ENCODE measurements around the gene KRT3. TPM values are rescaled to one million over a fixed set of nuclear protein-coding genes. Genes with fewer than 3 reads are reported as not detected.
A peak's percentile ranks its signal among the peaks of the same experiment; 100 is the strongest.

KRT3 gene
- total RNA-seq, 5 donors from 2014 or later (not counting 1 experiment from before 2014, with no cell fraction given) = not detected

DNA sequence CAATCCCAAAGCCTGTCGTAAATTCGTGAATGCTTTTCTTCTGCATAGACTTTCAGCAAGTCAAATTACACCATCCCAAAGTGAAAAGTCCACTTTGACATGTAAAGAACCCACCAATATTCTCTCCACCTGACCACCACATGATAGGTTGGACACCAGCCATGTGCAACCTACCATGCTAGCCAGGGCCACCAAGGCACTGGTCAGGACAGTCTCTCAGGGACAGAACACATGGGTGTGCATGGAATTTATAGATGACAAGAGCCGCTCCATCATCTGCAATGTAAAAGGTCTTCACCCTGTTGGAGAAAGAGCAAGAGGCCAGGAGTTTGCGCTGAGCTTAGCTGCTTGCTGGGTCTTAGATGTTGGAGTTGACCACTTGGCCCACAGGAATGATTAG, 13.4 kb downstream of the KRT3 start:
- H3K27me3 Mint-ChIP-seq = peaks cover 18% of the 10 kb centered on the region in 2 donors
- H3K36me3 ChIP-seq (ENCODE audit: control insufficient read depth in 2 of 2, extremely low read depth in 1 of 2, insufficient read depth in 1 of 2, low read length in 1 of 2) = no peaks in the 10 kb centered on the region
- CTCF ChIA-PET = no interaction called here
- POLR2A ChIA-PET = interaction anchor here in 1 of 2 donors (0.7 kb wide), 1 partner anchor 149 kb away, joined by 8 read pairs; no protein-coding TSS in a partner anchor
- H3K36me3 Mint-ChIP-seq = no peaks in the 10 kb centered on the region
- H3K27me3 ChIP-seq (replicated peaks in 1 of 2; ENCODE audit: control insufficient read depth in 2 of 2, extremely low read depth in 1 of 2, insufficient read depth in 2 of 2, low read length in 1 of 2) = peaks cover 4 to 17% of the 10 kb centered on the region in 2 experiments
- H3K4me3 ChIP-seq (ENCODE audit: control insufficient read depth in 1 of 2, extremely low read depth in 1 of 2, low read length in 1 of 2) = no peak overlapping the region
- H3K4me3 Mint-ChIP-seq = no peak overlapping the region
- peak in 1 of 35 experiments; percentile 7 for DNase-seq
- H3K9me3 ChIP-seq = no peaks in the 10 kb centered on the region
- no peak overlapping the region for H3K27ac ChIP-seq (ENCODE audit: low read length)
- H3K4me1 ChIP-seq (ENCODE audit: control insufficient read depth in 1 of 2, extremely low read depth in 1 of 2, insufficient read depth in 2 of 2, low read length in 2 of 2) = no peaks in the 10 kb centered on the region
- 89% methylated on average over 3 of the region's 4 CpGs for WGBS (ENCODE audit: insufficient coverage)
- H3K27ac Mint-ChIP-seq = no peak overlapping the region
- ATAC-seq (replicated peaks in 1 of 4) = no peak
- no peaks in the 10 kb centered on the region for H3K4me1 Mint-ChIP-seq
- no peaks in the 10 kb centered on the region for H3K9me3 Mint-ChIP-seq

DNA sequence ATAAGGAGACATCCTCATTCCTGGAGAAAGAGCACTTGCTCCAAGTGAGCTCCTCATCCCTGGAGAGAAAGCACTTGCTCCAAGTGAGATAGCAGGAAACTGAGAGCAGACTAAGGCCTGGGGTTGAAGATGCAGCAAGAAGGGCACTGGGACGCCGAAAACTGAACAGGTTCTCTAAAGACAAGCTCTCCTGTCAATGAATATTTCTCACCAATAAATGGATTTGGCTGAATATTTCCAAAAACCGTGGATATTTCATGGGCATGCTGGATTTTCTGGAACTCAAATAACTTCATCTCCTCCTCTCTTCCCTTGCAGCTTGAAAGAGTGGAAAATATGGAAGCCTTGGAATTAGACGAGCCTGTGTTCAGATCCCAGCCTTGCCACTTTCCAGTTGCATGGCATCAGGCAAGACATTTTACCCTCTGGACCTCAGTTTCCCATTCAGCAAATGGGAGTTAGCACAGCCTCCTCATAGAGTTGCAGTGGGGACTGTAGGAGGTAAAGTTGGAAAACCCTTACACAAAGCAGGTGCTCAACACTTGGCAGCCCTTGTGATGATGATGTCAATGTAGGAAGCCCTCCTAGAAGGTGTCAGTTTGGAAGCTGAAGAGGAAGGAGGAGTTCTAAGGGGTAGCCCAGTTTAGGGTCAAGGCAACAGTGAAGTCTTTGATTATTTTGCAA, 14.4 kb downstream of the KRT3 start:
- Histone ChIP-seq H3K36me3 (ENCODE audit: control insufficient read depth in 2 of 2, extremely low read depth in 1 of 2, insufficient read depth in 1 of 2, low read length in 1 of 2) (no peaks in the 10 kb centered on the region), H3K4me1 (ENCODE audit: control insufficient read depth in 1 of 2, extremely low read depth in 1 of 2, insufficient read depth in 2 of 2, low read length in 2 of 2) (no peaks in the 10 kb centered on the region), H3K27me3 (replicated peaks in 1 of 2; ENCODE audit: control insufficient read depth in 2 of 2, extremely low read depth in 1 of 2, insufficient read depth in 2 of 2, low read length in 1 of 2) (peaks cover 4 to 20% of the 10 kb centered on the region in 2 experiments), H3K27ac (ENCODE audit: low read length) (no peak overlapping the region), H3K9me3 (no peaks in the 10 kb centered on the region), H3K4me3 (ENCODE audit: control insufficient read depth in 1 of 2, extremely low read depth in 1 of 2, low read length in 1 of 2) (no peak overlapping the region)
- DNase-seq (no peak), ATAC-seq (replicated peaks in 1 of 4) (no peak)
- Mint-ChIP-seq H3K9me3 (no peaks in the 10 kb centered on the region), H3K27ac (no peak overlapping the region), H3K36me3 (no peaks in the 10 kb centered on the region), H3K4me3 (no peak overlapping the region), H3K4me1 (no peaks in the 10 kb centered on the region), H3K27me3 (peaks cover 18% of the 10 kb centered on the region in 2 donors)
- CTCF ChIA-PET = no interaction called here
- no CpG with 5 or more reads among the region's 4 CpGs for WGBS (ENCODE audit: insufficient coverage)
- POLR2A ChIA-PET = interaction anchor here in 1 of 2 donors (0.5 kb wide), 1 partner anchor 24 kb away, joined by 3 read pairs; no protein-coding TSS in a partner anchor

GRCh38 chr12:52779914-52780313, 16.0 kb downstream of the KRT3 start:
- WGBS (ENCODE audit: insufficient coverage) = 96% methylated on average over 5 of the region's 6 CpGs
- ChIA-PET CTCF (no interaction called here), POLR2A (no interaction called here)
- ATAC-seq (replicated peaks in 1 of 4) = no peak
- no peak for DNase-seq
- H3K27ac Mint-ChIP-seq = no peak overlapping the region
- no peak overlapping the region for H3K4me3 Mint-ChIP-seq
- H3K4me1 Mint-ChIP-seq = no peaks in the 10 kb centered on the region
- no peaks in the 10 kb centered on the region for H3K4me1 ChIP-seq (ENCODE audit: control insufficient read depth in 1 of 2, extremely low read depth in 1 of 2, insufficient read depth in 2 of 2, low read length in 2 of 2)
- H3K27me3 Mint-ChIP-seq = peaks cover 15 to 18% of the 10 kb centered on the region in 2 donors
- H3K27me3 ChIP-seq (replicated peaks in 1 of 2; ENCODE audit: control insufficient read depth in 2 of 2, extremely low read depth in 1 of 2, insufficient read depth in 2 of 2, low read length in 1 of 2) = peaks cover 4 to 22% of the 10 kb centered on the region in 2 experiments
- H3K4me3 ChIP-seq (ENCODE audit: control insufficient read depth in 1 of 2, extremely low read depth in 1 of 2, low read length in 1 of 2) = no peak overlapping the region
- no peaks in the 10 kb centered on the region for H3K36me3 ChIP-seq (ENCODE audit: control insufficient read depth in 2 of 2, extremely low read depth in 1 of 2, insufficient read depth in 1 of 2, low read length in 1 of 2)
- no peaks in the 10 kb centered on the region for H3K36me3 Mint-ChIP-seq
- no peaks in the 10 kb centered on the region for H3K9me3 Mint-ChIP-seq
- no peaks in the 10 kb centered on the region for H3K9me3 ChIP-seq
- H3K27ac ChIP-seq (ENCODE audit: low read length) = no peak overlapping the region

GRCh38 chr12:52778833-52779232, 17.1 kb downstream of the KRT3 start:
- no peaks in the 10 kb centered on the region for H3K9me3 ChIP-seq
- ATAC-seq (replicated peaks in 1 of 4) (no peak), DNase-seq (no peak)
- Mint-ChIP-seq H3K9me3 (no peaks in the 10 kb centered on the region), H3K27me3 (peaks cover 9 to 16% of the 10 kb centered on the region in 2 donors), H3K4me3 (no peak overlapping the region), H3K36me3 (no peaks in the 10 kb centered on the region), H3K27ac (no peak overlapping the region), H3K4me1 (no peaks in the 10 kb centered on the region)
- POLR2A ChIA-PET = interaction anchor here in 1 of 2 donors (0.5 kb wide), 1 partner anchor 734 kb away, joined by 4 read pairs; no protein-coding TSS in a partner anchor
- H3K4me1 ChIP-seq (ENCODE audit: control insufficient read depth in 1 of 2, extremely low read depth in 1 of 2, insufficient read depth in 2 of 2, low read length in 2 of 2) = no peaks in the 10 kb centered on the region
- CTCF ChIA-PET = interaction anchor here in 1 of 2 donors (0.5 kb wide), 1 partner anchor 158 kb away, joined by 11 read pairs; no protein-coding TSS in a partner anchor
- H3K27ac ChIP-seq (ENCODE audit: low read length) = no peak overlapping the region
- peaks cover 4 to 18% of the 10 kb centered on the region in 2 experiments for H3K27me3 ChIP-seq (replicated peaks in 1 of 2; ENCODE audit: control insufficient read depth in 2 of 2, extremely low read depth in 1 of 2, insufficient read depth in 2 of 2, low read length in 1 of 2)
- WGBS (ENCODE audit: insufficient coverage) = 100% methylated on average over 1 of the region's 2 CpGs
- no peak overlapping the region for H3K4me3 ChIP-seq (ENCODE audit: control insufficient read depth in 1 of 2, extremely low read depth in 1 of 2, low read length in 1 of 2)
- H3K36me3 ChIP-seq (ENCODE audit: control insufficient read depth in 2 of 2, extremely low read depth in 1 of 2, insufficient read depth in 1 of 2, low read length in 1 of 2) = no peaks in the 10 kb centered on the region

- ChIA-PET CTCF (no interaction called here), POLR2A (interaction anchor here in 1 of 2 donors (0.7 kb wide), 1 partner anchor 183 kb away, joined by 3 read pairs; no protein-coding TSS in a partner anchor)
- H3K36me3 Mint-ChIP-seq = no peaks in the 10 kb centered on the region
- WGBS (ENCODE audit: insufficient coverage) = 67% methylated on average over 1 of the region's 4 CpGs
- peaks cover 4 to 18% of the 10 kb centered on the region in 2 experiments for H3K27me3 ChIP-seq (replicated peaks in 1 of 2; ENCODE audit: control insufficient read depth in 2 of 2, extremely low read depth in 1 of 2, insufficient read depth in 2 of 2, low read length in 1 of 2)
- ATAC-seq (replicated peaks in 1 of 4) (no peak), DNase-seq (no peak)
- H3K27ac Mint-ChIP-seq = no peak overlapping the region
- H3K4me1 Mint-ChIP-seq = no peaks in the 10 kb centered on the region
- no peaks in the 10 kb centered on the region for H3K36me3 ChIP-seq (ENCODE audit: control insufficient read depth in 2 of 2, extremely low read depth in 1 of 2, insufficient read depth in 1 of 2, low read length in 1 of 2)
- no peaks in the 10 kb centered on the region for H3K9me3 Mint-ChIP-seq
- H3K4me1 ChIP-seq (ENCODE audit: control insufficient read depth in 1 of 2, extremely low read depth in 1 of 2, insufficient read depth in 2 of 2, low read length in 2 of 2) = no peaks in the 10 kb centered on the region
- no peak overlapping the region for H3K4me3 ChIP-seq (ENCODE audit: control insufficient read depth in 1 of 2, extremely low read depth in 1 of 2, low read length in 1 of 2)
- no peaks in the 10 kb centered on the region for H3K9me3 ChIP-seq
- H3K27me3 Mint-ChIP-seq = peaks cover 5 to 11% of the 10 kb centered on the region in 2 donors
- H3K27ac ChIP-seq (ENCODE audit: low read length) = no peak overlapping the region
- H3K4me3 Mint-ChIP-seq = no peak overlapping the region
Observed at GRCh38 chr12:52777566-52777965, 18.4 kb downstream of the KRT3 start.

DNA sequence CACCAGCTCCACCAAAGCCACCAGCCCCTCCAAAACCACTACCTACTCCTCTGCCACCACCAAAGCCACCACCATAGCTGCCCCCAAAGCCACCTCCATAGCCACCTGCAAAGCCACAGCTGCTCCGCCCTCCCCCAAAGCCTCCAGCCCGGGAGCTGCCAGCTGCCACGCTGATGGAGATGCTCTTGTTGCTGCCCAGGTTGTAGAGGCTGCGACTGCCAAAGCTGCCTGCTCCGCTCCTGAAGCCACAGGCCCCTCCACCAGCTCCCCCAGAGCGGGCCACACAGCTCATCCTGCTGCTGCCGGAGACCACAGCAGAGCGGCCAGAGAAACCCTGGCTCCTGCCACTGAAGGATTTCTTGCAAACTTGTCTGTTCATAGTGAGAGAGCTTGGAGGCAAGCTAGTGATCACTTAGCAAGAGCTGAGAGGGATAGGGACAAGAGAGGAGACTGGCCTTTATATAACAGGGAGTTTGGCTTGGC, 19.0 kb downstream of the KRT3 start, which contains the start of gene KRT76:
Gene KRT76, minus strand, starts transcription at position 433 of the 483 bp plus-strand sequence. Its CDS starts 54 bp downstream, at position 379.
- H3K27ac Mint-ChIP-seq = no peak within 1 kb of the TSS
- WGBS (ENCODE audit: insufficient coverage) = 80% methylated on average over 6 of the region's 8 CpGs
- peaks cover 5 to 8% of the 10 kb centered on the region in 2 donors for H3K27me3 Mint-ChIP-seq
- ChIA-PET POLR2A (no interaction called here), CTCF (no interaction called here)
- no peaks in the 10 kb centered on the region for H3K4me1 Mint-ChIP-seq
- DNase-seq = no peak
- H3K27ac ChIP-seq (ENCODE audit: low read length) = no peak within 1 kb of the TSS
- ATAC-seq (replicated peaks in 1 of 4) = no peak
- H3K9me3 ChIP-seq = no peaks in the 10 kb centered on the region
- H3K9me3 Mint-ChIP-seq = no peaks in the 10 kb centered on the region
- no peaks in the 10 kb centered on the region for H3K4me1 ChIP-seq (ENCODE audit: control insufficient read depth in 1 of 2, extremely low read depth in 1 of 2, insufficient read depth in 2 of 2, low read length in 2 of 2)
- H3K4me3 ChIP-seq (ENCODE audit: control insufficient read depth in 1 of 2, extremely low read depth in 1 of 2, low read length in 1 of 2) = no peak within 1 kb of the TSS
- H3K36me3 ChIP-seq (ENCODE audit: control insufficient read depth in 2 of 2, extremely low read depth in 1 of 2, insufficient read depth in 1 of 2, low read length in 1 of 2) = no peaks in the 10 kb centered on the region
- H3K27me3 ChIP-seq (replicated peaks in 1 of 2; ENCODE audit: control insufficient read depth in 2 of 2, extremely low read depth in 1 of 2, insufficient read depth in 2 of 2, low read length in 1 of 2) = peaks cover 4 to 18% of the 10 kb centered on the region in 2 experiments
- no peak within 1 kb of the TSS for H3K4me3 Mint-ChIP-seq
- H3K36me3 Mint-ChIP-seq = no peaks in the 10 kb centered on the region

Data from T-cell (primary cell).